HG03139 (cell line): ENCODE data around the gene CTSL.
"Not testable (repeated sequence)": the region's sequence is repeated elsewhere in the genome, so short reads cannot be mapped to it uniquely, and the experiment has no call there.

Source experiments
- ATAC-seq: cut with Tn5 transposase; IDR thresholded peaks from one replicate; pipeline ENCODE4 v1.9.1; 2021; ENCODE audit not compliant: unreplicated experiment

The CTSL gene

DNA sequence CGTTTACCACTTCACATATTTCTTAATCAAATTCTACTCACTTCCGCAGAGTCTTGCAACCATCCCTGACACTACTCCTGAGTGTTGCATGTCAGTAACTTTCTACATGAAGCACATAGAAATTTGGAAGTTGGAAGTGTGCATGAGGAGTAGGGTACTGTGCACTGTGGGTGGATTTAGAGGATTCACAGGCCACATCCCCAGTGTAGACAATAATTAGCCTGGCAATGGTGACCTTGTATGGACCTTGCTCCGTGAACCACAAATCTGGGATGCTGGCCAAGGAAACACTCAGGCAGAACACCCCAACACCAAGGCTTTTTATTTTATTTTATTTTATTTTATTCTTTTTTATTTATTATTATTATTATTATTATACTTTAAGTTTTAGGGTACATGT lies 25.5 kb downstream of the CTSL start:
- no peak for ATAC-seq

DNA sequence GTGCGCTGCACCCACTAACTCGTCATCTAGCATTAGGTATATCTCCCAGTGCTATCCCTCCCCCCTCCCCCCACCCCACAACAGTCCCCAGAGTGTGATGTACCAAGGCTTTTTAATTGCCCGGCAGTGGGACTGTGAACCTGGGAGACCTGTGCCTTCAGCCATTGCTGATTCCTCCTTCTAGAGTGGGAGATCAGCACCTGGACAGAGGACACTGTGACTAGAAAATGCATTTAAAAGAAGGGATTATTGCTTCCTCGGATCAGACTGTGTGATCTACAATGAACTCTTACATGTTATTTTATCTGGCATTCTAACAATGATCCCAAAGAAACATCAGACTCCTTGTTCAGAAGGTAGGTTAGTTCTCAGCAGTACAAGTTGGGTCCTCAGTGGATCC lies 25.9 kb downstream of the CTSL start:
- no peak for ATAC-seq

DNA sequence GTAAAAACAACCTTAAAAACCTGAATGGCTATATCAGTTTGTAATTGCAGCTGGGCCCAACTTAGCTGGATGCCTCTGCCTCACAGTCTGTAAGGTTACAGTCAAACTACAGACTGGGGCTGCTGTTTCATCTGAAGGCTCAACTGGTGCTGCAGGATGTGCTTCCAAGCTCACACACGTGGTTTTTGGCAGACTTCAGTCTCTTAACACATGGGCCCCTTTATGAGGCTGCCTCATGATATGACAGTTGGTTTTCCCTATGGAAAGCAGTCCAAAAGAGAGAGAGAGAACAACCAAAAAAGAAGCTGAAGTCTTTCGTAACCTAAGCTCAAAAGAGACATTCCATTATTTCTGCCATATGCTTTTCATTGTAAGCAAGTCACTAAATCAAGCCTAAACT lies 27.4 kb downstream of the CTSL start:
- ATAC-seq: no peak

DNA sequence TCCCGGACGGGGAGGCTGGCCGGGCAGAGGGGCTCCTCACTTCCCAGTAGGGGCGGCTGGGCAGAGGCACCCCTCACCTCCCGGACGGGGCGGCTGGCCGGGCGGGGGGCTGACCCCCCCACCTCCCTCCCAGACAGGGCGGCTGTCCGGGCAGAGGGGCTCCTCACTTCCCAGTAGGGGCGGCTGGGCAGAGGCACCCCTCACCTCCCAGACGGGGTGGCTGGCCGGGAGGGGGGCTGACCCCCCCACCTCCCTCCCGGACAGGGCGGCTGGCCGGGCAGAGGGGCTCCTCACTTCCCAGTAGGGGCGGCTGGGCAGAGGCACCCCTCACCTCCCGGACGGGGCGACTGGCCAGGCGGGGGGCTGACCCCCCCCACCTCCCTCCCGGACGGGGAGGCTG lies 32.4 kb downstream of the CTSL start:
- ATAC-seq: not testable (repeated sequence)

DNA sequence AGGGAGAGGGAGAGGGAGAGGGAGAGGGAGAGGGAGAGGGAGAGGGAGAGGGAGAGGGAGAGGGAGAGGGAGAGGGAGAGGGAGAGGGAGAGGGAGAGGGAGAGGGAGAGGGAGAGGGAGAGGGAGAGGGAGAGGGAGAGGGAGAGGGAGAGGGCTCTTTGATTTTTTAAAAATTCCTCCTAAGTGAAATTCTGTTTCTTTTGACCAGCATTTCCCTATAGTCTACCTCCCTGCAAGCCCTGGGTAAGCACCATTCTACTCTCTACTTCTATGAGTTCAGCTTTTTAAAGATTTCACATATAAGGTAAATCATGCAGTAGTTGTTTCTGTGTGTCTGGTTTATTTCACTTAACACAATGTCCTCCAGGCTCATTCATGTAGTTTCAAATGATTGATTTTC lies 34.1 kb downstream of the CTSL start:
- ATAC-seq: not testable (repeated sequence)

DNA sequence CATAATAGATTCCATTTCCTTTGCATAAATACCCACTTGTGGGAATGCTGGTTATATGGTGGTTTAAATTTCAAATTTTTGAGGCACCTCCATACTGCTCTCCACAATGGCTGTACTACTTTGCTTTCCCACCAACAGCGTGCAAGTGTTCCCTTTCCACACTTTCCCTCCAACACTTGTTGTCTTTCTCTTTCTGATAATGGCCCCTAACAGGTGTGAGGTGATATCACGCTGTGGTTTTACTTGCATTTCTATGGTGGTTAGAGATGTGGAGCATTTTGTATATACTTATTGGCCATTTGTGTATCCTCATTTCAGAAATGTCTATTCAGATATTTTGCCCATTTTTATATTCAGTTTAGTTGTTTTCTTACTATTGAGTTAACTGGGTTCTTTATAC lies 34.6 kb downstream of the CTSL start:
- no peak for ATAC-seq

DNA sequence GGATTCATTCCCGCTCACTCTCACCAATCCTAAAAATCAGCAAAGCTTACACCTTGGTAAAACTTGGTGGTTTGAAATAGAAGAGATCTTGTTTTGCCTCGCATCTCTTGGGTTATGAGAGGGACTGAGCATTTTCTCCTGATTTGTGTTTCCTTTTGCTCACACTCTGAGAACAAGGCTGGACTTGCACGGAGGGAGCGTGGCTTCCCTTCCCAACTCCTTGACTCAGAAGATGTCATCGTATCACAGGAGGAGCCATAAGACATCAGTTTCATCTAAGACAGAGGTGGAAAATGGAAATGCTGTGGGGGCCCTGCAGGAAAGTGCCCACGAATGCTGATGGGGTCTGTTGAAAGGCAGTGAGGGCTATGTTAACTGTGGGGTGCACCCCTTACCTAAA lies 37.4 kb downstream of the CTSL start:
- ATAC-seq: no peak

DNA sequence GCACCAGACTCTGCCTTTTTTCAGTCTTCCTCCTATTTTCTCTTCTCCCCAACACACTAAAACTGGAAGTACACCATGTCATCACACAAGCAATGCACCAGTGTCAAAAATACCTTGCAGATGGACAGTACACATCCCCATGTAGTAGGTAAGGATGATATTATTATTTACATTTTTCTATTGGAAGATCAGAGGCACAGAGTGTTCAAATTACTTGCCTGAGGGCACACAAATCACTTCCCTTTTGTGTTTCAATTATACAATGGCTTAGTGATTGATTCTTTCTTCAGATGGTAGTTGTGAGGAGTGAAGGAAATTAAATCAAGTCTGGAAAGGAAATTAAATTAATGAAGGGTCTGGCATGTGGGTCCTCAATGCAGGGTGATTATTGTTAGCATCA lies 39.6 kb downstream of the CTSL start:
- ATAC-seq: no peak

DNA sequence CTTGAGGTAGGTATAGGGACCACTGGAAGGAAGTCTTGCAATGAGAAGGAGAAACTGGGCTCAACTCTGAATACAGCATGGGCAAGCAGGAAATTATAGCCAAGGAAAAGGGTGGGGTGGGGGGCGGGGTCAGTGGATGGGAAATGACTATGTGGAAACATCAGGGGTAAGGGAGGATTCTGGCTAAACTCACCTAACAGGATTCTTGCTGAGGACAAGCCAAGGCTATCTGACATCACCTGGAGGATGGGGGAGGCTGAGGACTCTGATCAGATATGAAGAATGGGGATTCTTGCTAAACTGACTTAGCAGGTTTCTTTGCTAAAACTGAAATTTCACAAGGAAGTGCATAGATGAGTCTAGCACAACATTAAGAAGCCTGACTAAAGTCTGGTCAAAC lies 40.8 kb downstream of the CTSL start:
- no peak for ATAC-seq

DNA sequence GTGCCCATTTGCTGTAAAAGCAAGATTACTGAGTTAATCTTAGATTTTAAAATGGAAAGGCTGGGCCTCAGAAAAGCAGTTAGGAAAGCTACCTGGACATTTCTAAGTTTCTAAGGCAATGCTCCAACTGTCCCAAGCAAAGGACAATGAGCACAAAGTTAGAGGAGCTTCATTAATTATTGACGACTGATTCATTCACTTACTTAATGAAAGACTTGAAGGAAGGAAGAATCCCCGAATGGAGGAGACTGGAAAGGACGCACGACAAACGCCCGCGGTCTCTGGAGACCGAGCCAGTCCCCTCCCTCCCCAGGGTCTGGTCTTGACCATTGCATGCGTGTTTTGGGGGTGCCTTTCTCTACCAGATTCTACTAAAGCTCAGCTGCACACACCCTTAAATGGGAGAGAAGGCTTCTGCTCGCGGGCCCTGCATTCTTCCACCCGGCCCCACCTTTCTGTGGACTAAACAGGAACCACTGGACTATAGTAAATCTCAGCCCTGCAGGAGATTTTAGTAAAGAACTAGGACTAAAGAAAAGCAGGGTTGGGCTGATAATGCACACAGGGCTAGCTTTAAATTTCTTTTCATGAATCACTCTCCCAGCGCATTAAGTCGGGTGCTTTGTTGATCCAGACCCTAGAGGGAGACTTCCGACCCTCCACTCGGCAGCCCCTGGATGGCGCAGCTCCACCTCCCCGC lies 44.8 kb downstream of the CTSL start:
- ATAC-seq: no peak

DNA sequence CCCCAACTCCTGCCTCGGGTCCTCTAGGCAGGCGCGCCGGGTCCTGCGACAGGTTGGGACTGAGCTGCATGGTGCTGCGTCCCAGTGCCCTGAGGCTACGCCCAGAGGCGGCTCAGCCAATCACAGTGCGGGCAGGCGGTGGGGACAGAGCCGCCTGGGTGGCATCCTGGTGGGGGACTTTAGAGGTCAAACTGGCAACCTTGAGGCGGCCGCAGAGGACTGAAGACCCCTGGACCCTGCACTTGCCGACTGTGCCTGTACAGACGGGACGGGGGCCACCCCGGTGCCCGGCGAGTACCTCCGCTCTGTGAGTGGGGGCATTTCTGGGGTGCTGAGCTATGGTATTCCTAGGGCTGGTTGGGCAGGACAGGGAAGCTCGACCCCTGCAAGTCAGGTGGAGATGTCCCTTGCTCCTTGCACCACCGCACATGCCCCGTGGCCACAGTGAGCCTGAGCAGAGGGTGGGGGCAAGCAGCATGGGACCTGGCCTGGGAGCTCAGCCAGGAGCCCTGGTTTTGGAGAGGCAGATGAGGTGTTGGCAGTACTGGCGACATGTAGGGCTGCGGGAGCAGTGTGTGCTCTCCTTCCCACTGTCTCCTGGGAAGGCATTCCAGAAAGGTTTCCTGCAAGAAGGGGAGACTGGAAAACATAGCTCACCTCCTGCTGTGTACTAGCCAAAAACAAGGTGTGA lies 45.5 kb downstream of the CTSL start:
- ATAC-seq: no peak

DNA sequence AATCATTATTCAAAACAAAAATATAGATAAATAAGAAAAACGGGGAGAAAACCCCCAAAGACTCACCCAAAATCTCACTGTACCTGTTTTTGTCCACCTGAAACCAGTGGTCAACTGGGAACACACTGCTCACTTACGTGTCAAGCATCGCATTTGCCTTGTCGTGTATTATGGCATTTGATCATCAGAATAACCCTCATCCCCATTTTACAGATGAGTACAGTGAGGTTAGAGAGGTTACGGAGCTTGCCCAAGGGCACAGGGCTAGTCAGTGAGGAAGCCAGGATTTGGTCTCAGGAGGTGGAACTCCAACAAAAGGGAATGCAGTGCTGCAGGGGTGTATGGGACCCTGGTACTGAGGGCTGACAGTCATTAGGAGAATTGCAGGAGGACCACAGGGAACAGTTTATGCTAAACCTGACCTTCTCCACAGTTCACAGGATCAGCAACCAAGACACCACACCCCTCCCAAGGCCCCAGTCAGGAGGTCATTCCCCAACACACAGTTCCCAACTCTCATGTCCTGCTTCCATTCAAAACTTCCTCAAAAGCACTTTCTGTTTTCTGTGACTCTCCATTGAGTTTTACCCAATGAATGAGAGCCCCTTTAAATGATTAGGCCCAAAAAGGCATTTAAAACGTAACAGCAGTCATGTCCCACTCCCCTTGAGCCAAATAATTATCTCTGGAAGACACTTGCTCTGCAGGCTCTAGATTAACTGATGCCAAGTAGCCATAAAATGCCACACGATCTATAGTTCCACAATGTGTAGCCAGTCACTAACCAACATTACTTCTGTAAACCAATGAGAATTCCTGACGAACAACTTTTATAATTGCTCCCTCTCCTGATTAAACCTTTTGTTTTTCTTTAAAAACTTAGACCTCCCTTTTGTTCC lies 50.8 kb downstream of the CTSL start:
- ATAC-seq: no peak

DNA sequence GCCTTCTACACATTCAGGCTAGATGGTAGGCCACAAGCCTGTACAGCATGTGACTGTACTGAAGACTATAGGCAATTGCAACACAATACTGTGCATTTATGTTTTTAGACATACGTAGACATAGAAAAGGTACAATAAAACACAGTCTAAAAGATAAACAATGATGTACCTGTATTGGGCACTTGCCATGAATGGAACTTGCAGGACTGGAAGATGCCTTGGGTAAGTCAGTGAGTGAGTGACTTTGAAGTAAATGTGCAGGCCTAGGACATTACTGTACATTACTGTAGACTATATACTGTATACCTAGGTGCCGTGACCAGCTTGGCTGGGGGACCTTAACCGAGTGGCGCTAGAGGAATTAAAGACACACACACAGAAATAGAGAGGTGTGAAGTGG lies 53.1 kb downstream of the CTSL start:
- ATAC-seq: no peak
